COLO668 (cell line): Measurements from ENCODE around the gene PGAP6.
A peak's percentile ranks its signal among the peaks of the same experiment; 100 is the strongest.
"Not testable (repeated sequence)": the region's sequence is repeated elsewhere in the genome, so short reads cannot be mapped to it uniquely, and the experiment has no call there.

Experiments used
- DNase-seq: peaks from one replicate; lab custom pipeline; 2025; ENCODE audit not compliant: unreplicated experiment; lab: John Stamatoyannopoulos, UW

PGAP6 gene, protein sequence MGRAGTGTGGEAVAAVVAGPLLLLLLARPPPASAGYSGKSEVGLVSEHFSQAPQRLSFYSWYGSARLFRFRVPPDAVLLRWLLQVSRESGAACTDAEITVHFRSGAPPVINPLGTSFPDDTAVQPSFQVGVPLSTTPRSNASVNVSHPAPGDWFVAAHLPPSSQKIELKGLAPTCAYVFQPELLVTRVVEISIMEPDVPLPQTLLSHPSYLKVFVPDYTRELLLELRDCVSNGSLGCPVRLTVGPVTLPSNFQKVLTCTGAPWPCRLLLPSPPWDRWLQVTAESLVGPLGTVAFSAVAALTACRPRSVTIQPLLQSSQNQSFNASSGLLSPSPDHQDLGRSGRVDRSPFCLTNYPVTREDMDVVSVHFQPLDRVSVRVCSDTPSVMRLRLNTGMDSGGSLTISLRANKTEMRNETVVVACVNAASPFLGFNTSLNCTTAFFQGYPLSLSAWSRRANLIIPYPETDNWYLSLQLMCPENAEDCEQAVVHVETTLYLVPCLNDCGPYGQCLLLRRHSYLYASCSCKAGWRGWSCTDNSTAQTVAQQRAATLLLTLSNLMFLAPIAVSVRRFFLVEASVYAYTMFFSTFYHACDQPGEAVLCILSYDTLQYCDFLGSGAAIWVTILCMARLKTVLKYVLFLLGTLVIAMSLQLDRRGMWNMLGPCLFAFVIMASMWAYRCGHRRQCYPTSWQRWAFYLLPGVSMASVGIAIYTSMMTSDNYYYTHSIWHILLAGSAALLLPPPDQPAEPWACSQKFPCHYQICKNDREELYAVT

GRCh38 chr16:381789-382717, at the start of gene PGAP6:
Gene PGAP6 (minus strand): TSS chr16:381978. CDS start chr16:381821, 157 bp downstream.
- peak; percentile 85 for DNase-seq

DNA sequence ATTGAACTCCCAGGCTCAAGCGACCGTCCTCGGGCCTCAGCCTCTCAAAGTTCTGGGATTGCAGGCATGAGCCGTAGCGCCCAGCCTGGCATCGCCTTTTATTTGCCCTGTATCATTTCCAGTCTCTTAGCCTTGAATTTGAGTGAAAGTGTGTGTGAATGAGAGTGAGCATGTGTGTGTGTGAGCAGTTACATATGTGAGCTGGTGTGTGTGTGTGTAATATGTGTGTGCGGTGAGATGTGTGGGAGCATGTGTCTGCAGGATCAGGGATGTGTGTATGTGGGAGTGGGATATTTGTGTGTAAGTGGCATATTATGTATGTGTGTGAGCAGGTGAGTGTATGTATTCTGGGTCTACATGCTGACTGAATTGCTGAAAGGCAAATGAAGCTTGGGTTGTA, 49.1 kb upstream of the PGAP6 start:
- no peak for DNase-seq

- no peak for DNase-seq
These were observed 45.5 kb upstream of the PGAP6 start for GRCh38 chr16:427250-427649.

GRCh38 chr16:426906-427249, 45.1 kb upstream of the PGAP6 start:
- no peak for DNase-seq

DNA sequence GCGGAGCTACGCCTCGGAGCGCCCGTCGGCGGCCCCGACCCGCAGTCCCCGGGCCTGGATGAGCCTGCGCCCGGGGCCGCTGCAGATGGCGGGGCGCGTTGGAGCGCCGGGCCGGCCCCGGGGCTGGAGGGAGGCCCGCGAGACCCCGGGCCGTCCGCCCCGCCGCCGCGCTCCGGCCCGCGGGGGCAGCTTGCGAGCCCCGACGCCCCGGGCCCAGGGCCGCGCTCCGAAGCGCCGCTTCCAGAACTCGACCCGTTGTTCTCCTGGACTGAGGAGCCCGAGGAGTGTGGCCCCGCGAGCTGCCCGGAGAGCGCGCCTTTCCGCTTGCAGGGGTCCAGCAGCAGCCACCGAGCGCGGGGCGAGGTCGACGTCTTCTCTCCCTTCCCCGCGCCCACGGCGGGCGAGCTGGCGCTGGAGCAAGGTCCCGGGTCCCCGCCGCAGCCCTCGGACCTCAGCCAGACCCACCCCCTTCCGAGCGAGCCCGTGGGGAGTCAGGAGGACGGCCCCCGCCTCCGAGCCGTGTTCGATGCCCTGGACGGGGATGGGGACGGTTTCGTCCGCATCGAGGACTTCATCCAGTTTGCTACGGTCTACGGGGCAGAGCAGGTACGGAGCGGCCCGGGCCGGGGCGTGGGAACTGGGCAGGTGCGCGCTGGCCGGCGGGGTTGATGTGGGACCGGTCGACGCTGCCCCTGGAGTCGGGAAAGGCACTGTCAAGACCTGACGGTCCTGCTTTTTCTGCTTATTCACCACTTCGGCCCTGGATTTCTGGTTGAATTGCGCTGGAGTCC, 44.5 kb upstream of the PGAP6 start:
- peak; percentile 61 for DNase-seq

GRCh38 chr16:425740-426114, 43.9 kb upstream of the PGAP6 start:
- DNase-seq = peak; percentile 63

GRCh38 chr16:425082-425718, 43.4 kb upstream of the PGAP6 start, which contains the start of gene RAB11FIP3:
Gene RAB11FIP3 (plus strand): TSS chr16:425649. CDS start chr16:426007, 358 bp downstream.
- peak; percentile 85 for DNase-seq

GRCh38 chr16:424623-425081, 42.9 kb upstream of the PGAP6 start:
- DNase-seq = no peak

GRCh38 chr16:424033-424622, 42.4 kb upstream of the PGAP6 start:
- no peak for DNase-seq

- not testable (repeated sequence) for DNase-seq
These were observed 40.4 kb upstream of the PGAP6 start for GRCh38 chr16:422179-422578.

DNA sequence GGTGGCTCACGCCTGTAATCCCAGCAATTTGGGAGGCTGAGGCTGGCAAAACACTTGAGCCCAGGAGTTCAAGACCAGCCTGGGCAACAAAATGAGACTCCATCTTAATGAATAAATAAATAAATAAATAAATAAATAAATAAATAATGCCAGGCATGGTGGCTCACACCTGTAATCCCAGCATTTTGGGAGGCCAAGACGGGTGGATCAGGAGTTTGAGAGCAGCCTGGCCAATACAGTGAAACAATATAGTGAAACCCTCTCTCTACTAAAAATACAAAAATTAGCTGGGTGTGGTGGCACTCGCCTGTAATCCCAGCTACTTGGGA, 33.4 kb upstream of the PGAP6 start:
- DNase-seq = not testable (repeated sequence)

DNA sequence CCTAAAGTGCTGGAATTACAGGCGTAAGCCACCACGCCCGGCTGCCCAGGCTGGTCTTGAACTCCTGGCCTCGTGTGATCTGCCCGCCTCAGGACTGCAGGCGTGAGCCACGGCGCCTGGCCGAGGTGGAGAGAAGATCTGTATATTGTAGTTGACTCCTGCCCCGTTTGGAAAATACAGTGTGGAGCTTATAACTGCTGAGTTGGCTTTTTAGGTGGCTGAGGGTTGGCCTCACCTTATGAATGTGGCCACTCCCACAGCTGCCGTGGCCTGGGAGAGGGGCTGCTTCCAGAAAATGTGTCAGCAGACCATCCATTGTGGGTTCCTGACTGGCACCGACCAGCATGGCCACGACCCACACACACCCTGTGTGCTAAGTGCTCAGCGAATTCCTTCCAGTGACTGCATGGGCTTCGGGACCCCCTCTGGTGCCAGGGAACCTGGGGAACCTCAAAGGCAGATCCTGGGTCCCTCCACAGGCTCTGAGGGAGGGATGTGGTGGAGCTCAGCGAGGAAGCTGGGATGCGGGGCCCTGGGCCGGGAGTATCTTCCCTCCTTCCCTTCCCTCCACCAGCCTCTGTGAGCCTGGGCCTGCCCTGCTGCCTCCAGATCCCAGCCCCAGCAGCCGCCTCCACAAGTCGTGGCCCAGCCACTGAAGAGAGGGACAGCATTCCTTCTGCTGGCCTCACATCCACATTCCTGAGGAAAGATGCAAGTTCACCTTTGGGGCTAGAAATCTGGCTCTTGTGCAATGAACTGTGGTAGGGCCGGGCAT, 32.8 kb upstream of the PGAP6 start:
- DNase-seq = no peak

DNA sequence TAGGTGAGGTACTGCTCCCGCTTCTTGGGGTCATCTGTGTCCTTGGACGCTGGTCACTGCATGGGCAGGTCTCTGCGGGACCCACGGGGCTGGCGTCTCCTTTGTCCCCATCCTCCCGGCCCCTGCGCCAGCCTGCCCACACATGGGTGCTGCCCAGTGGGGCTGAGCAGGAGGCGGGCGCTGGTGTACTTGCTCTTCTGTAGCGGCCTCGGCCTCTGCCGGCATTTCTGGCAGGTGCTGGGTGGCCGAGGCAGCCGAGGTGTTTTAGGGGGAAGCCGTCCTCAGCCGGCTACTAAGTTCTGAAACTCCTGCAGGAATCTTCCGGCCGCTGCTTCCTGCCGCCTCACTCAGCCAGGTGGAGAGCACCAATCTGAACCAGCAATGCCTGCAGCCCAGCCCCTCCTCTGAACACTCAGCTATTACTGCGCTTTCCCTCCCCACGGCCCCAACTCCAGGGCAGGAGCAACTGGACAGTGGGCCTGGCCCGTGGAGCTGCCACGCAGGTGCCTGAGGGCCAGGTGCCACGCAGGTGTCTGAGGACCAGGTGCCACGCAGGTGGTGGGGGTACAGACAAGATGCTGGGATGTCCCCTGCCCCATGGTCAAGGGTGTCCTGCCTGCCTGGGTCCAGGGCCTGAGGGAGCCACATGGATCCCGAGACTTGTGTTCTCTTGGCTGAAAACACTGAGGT, 29.9 kb upstream of the PGAP6 start:
- no peak for DNase-seq

- no peak for DNase-seq
These were observed 28.9 kb upstream of the PGAP6 start for GRCh38 chr16:410516-411178.

- no peak for DNase-seq
These were observed 25.5 kb upstream of the PGAP6 start for GRCh38 chr16:407253-407652.

- no peak for DNase-seq
These were observed 24.0 kb upstream of the PGAP6 start for GRCh38 chr16:405548-406506.
